HepG2 (cell line): ENCODE data around the gene RAB43. TPM values are rescaled to one million over a fixed set of nuclear protein-coding genes. Genes with fewer than 3 reads are reported as not detected.

Experiments
- ELF4 ChIP-seq: sonication (generic); formaldehyde crosslinking; IDR thresholded peaks from 2 replicates; pipeline ENCODE4 v1.5.0; 2020; ENCODE audit warnings: missing genetic modification reagents, mild to moderate bottlenecking, moderate library complexity, borderline replicate concordance
- ERF ChIP-seq: IDR thresholded peaks from 2 replicates; pipeline ENCODE4 v1.6.1; 2018; ENCODE audit warnings: missing biosample characterization, missing genetic modification reagents
- GPN1 ChIP-seq: sonication (generic); formaldehyde crosslinking; IDR thresholded peaks from 2 replicates; pipeline ENCODE4 v1.5.1; 2020; ENCODE audit warnings: missing genetic modification reagents, borderline replicate concordance
- IKZF4 ChIP-seq: sonication (generic); formaldehyde crosslinking; IDR thresholded peaks from 2 replicates; pipeline ENCODE4 v1.5.1; 2020; ENCODE audit warnings: borderline replicate concordance, mild to moderate bottlenecking, low read depth, missing genetic modification reagents; ENCODE audit errors: not compliant biosample characterization
- NCOA1 ChIP-seq: sonication (generic); formaldehyde crosslinking; IDR thresholded peaks from 2 replicates; pipeline ENCODE4 v1.9.0; 2021; ENCODE audit warnings: missing genetic modification reagents
- RFXAP ChIP-seq: sonication (generic); formaldehyde crosslinking; IDR thresholded peaks from 2 replicates; pipeline ENCODE4 v1.4.0; 2020; ENCODE audit warnings: missing genetic modification reagents, borderline replicate concordance
- ZEB1 ChIP-seq: IDR thresholded peaks from 2 replicates; pipeline ENCODE4 v1.6.1; 2012; ENCODE audit warnings: mild to moderate bottlenecking, low read depth, inconsistent platforms; ENCODE audit not compliant: insufficient replicate concordance
- ZKSCAN5 ChIP-seq: sonication (generic); formaldehyde crosslinking; IDR thresholded peaks from 2 replicates; pipeline ENCODE4 v1.5.1; 2020; ENCODE audit warnings: mild to moderate bottlenecking, missing genetic modification reagents
- ZNF292 ChIP-seq: sonication (generic); formaldehyde crosslinking; IDR thresholded peaks from 2 replicates; pipeline ENCODE4 v1.8.1; 2022; ENCODE audit warnings: mild to moderate bottlenecking, low read depth, missing genetic modification reagents, borderline replicate concordance
- ZNF33B ChIP-seq: sonication (generic); formaldehyde crosslinking; IDR thresholded peaks from 2 replicates; pipeline ENCODE4 v1.5.1; 2020; ENCODE audit warnings: mild to moderate bottlenecking, missing genetic modification reagents
- ZNF430 ChIP-seq: sonication (generic); formaldehyde crosslinking; IDR thresholded peaks from 2 replicates; pipeline ENCODE4 v1.9.0; 2021; ENCODE audit warnings: mild to moderate bottlenecking, missing genetic modification reagents
- ZNF510 ChIP-seq: sonication (generic); formaldehyde crosslinking; IDR thresholded peaks from 2 replicates; pipeline ENCODE4 v1.4.0; 2020; ENCODE audit warnings: low read depth, mild to moderate bottlenecking, missing genetic modification reagents
- ZNF543 ChIP-seq: sonication (generic); formaldehyde crosslinking; IDR thresholded peaks from 2 replicates; pipeline ENCODE4 v1.4.0; 2020; ENCODE audit warnings: mild to moderate bottlenecking, missing genetic modification reagents
- ZNF563 ChIP-seq: sonication (generic); formaldehyde crosslinking; IDR thresholded peaks from 2 replicates; pipeline ENCODE4 v1.8.0; 2022; ENCODE audit warnings: mild to moderate bottlenecking, moderate library complexity, missing genetic modification reagents
- ZNF605 ChIP-seq: sonication (generic); formaldehyde crosslinking; IDR thresholded peaks from 2 replicates; pipeline ENCODE4 v1.8.0; 2022; ENCODE audit warnings: mild to moderate bottlenecking, missing genetic modification reagents
- ZNF674 ChIP-seq: sonication (generic); formaldehyde crosslinking; IDR thresholded peaks from 2 replicates; pipeline ENCODE4 v1.5.0; 2020; ENCODE audit warnings: low read depth, mild to moderate bottlenecking, missing genetic modification reagents
- ZNF747 ChIP-seq: sonication (generic); formaldehyde crosslinking; IDR thresholded peaks from 2 replicates; pipeline ENCODE4 v1.8.1; 2023; ENCODE audit warnings: missing genetic modification reagents, mild to moderate bottlenecking, borderline replicate concordance
- polyA plus RNA-seq, 8 experiments: library from polyadenylated mRNA; depleted of rRNA in 3 of 8; stranded (reverse) in 7 of 8; unstranded in 1 of 8; fragments of >200 nt; fragmentation: Illumina TruSeq in 4 of 8; extraction: Trizol in 4 of 8; gene quantifications; 2 replicates each; pipeline versions ENCODE4 v1.2.1 to v1.2.3, GENCODE V29; 2011 to 2016; ENCODE audit warnings: low read depth in 4 of 8, missing spikeins in 1 of 8, mixed read lengths in 1 of 8; ENCODE audit not compliant: insufficient read depth in 1 of 8
- total RNA-seq, 5 experiments: library from RNA; depleted of rRNA; stranded (reverse); fragments of >200 nt; fragmentation: Illumina TruSeq; extraction: Trizol; gene quantifications; 2 replicates each; pipeline ENCODE4 v1.2.3, GENCODE V29; 2016; ENCODE audit warnings: low read depth in 1 of 5
- TF ChIP-seq, protein P1 (sequence below): sonication (generic); formaldehyde crosslinking; IDR thresholded peaks from 2 replicates; pipeline ENCODE4 v1.4.0; 2020; ENCODE audit warnings: missing genetic modification reagents
- TF ChIP-seq, protein P2 (sequence below): sonication (generic); formaldehyde crosslinking; IDR thresholded peaks from 2 replicates; pipeline ENCODE4 v1.5.1; 2020; ENCODE audit warnings: missing genetic modification reagents, mild to moderate bottlenecking, borderline replicate concordance
- TF ChIP-seq, protein P3 (sequence below): sonication (generic); formaldehyde crosslinking; IDR thresholded peaks from 2 replicates; pipeline ENCODE4 v1.4.0; 2020; ENCODE audit warnings: missing genetic modification reagents, borderline replicate concordance
- TF ChIP-seq, protein P4 (sequence below): IDR thresholded peaks from 2 replicates; pipeline ENCODE4 v1.6.1; 2016; ENCODE audit warnings: mild to moderate bottlenecking, missing biosample characterization, missing genetic modification reagents
- TF ChIP-seq, protein P5 (sequence below): sonication (generic); formaldehyde crosslinking; IDR thresholded peaks from 2 replicates; pipeline ENCODE4 v1.8.0; 2022; ENCODE audit warnings: missing genetic modification reagents, mild to moderate bottlenecking, inconsistent platforms, borderline replicate concordance

RAB43 gene
- total and polyA plus RNA-seq, 2 of the 13 experiments (the other 11 are each of a cell fraction or from before 2014, with no cell fraction given) = 11.8 to 18.4 TPM

DNA sequence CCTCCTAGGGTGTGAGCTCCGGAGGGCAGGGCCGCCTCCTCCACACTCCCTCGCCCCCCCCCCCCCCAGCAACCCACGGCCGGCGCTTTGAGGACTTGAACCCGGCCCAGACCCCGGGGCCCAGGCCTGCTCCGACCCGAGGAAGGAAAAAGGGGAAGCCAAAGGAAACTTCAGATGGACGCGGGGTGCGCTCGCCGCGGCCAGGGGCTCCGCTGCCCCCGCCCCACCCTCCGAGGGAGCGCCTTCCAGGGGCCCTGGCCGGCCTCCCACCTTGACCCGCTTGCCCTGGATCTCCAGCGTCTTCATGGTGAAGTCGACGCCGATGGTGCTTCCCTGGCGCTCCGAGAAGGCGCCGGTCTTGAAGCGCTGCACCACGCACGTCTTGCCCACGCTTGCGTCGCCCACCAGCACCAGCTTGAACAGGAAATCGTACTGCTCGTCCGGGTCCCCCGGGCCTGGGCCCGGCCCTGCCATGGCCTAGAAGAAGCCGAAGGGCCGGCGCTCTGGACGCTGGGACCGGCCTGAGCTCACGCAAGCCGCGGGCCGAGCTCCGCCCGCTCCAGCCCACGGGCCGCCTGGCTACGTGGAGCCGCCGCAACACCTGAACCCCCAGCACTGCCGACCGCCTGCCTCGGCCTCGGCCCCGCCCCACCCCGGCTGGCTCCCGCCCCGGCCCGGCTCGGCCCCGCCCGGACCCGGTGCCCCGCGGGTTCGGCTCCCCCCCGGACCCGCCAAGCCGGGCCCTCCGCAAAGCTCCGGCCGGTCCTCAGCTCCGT lies 400 bp downstream of the RAB43 start (continued):
- TF ChIP-seq, protein P1, sequence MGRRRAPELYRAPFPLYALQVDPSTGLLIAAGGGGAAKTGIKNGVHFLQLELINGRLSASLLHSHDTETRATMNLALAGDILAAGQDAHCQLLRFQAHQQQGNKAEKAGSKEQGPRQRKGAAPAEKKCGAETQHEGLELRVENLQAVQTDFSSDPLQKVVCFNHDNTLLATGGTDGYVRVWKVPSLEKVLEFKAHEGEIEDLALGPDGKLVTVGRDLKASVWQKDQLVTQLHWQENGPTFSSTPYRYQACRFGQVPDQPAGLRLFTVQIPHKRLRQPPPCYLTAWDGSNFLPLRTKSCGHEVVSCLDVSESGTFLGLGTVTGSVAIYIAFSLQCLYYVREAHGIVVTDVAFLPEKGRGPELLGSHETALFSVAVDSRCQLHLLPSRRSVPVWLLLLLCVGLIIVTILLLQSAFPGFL = no peak
- TF ChIP-seq NCOA1 (CRISPR knock-in tag) (no peak), ZNF563 (CRISPR knock-in tag) (no peak), ZNF33B (CRISPR knock-in tag) (no peak), ZNF674 (CRISPR knock-in tag) (no peak), ZNF543 (CRISPR knock-in tag) (0 out of 2 replicates have a peak, but pooled peaks have one; percentile 18), ZNF605 (CRISPR knock-in tag) (peak; percentile 24; the same call in 1 of the 2 replicates), IKZF4 (CRISPR knock-in tag) (no peak), ZNF430 (CRISPR knock-in tag) (no peak), ZEB1 (peak; percentile 26), ELF4 (CRISPR knock-in tag) (no peak), ERF (CRISPR knock-in tag) (no peak), ZNF292 (CRISPR knock-in tag) (no peak), GPN1 (CRISPR knock-in tag) (0 out of 2 replicates have a peak, but pooled peaks have one; percentile 54), ZNF510 (CRISPR knock-in tag) (no peak), ZNF747 (no peak), RFXAP (CRISPR knock-in tag) (peak; percentile 36; the same call in 1 of the 2 replicates), ZKSCAN5 (no peak)
- TF ChIP-seq, protein P2, sequence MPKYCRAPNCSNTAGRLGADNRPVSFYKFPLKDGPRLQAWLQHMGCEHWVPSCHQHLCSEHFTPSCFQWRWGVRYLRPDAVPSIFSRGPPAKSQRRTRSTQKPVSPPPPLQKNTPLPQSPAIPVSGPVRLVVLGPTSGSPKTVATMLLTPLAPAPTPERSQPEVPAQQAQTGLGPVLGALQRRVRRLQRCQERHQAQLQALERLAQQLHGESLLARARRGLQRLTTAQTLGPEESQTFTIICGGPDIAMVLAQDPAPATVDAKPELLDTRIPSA (CRISPR knock-in tag) = no peak
- TF ChIP-seq, protein P3, sequence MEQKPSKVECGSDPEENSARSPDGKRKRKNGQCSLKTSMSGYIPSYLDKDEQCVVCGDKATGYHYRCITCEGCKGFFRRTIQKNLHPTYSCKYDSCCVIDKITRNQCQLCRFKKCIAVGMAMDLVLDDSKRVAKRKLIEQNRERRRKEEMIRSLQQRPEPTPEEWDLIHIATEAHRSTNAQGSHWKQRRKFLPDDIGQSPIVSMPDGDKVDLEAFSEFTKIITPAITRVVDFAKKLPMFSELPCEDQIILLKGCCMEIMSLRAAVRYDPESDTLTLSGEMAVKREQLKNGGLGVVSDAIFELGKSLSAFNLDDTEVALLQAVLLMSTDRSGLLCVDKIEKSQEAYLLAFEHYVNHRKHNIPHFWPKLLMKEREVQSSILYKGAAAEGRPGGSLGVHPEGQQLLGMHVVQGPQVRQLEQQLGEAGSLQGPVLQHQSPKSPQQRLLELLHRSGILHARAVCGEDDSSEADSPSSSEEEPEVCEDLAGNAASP = no peak
- TF ChIP-seq, protein P4, sequence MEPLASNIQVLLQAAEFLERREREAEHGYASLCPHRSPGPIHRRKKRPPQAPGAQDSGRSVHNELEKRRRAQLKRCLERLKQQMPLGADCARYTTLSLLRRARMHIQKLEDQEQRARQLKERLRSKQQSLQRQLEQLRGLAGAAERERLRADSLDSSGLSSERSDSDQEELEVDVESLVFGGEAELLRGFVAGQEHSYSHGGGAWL (CRISPR knock-in tag) = 0 out of 2 replicates have a peak, but pooled peaks have one; percentile 9
- TF ChIP-seq, protein P5, sequence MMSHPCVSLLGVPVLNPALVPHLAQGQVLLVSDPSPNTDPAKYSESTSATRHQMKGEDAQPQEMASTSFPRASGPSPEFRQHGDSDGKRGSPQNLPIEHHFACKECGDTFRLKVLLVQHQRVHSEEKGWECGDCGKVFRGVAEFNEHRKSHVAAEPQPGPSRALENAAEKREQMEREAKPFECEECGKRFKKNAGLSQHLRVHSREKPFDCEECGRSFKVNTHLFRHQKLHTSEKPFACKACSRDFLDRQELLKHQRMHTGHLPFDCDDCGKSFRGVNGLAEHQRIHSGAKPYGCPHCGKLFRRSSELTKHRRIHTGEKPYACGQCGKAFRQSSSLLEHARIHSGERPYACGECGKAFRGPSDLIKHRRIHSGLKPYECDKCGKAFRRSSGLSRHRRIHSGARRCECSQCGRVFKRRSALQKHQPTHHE (CRISPR knock-in tag) = no peak
